ENCODE measurements around the gene SLC17A9.
"Not testable (repeated sequence)": the region's sequence is repeated elsewhere in the genome, so short reads cannot be mapped to it uniquely, and the experiment has no call there.

Gene SLC17A9

DNA sequence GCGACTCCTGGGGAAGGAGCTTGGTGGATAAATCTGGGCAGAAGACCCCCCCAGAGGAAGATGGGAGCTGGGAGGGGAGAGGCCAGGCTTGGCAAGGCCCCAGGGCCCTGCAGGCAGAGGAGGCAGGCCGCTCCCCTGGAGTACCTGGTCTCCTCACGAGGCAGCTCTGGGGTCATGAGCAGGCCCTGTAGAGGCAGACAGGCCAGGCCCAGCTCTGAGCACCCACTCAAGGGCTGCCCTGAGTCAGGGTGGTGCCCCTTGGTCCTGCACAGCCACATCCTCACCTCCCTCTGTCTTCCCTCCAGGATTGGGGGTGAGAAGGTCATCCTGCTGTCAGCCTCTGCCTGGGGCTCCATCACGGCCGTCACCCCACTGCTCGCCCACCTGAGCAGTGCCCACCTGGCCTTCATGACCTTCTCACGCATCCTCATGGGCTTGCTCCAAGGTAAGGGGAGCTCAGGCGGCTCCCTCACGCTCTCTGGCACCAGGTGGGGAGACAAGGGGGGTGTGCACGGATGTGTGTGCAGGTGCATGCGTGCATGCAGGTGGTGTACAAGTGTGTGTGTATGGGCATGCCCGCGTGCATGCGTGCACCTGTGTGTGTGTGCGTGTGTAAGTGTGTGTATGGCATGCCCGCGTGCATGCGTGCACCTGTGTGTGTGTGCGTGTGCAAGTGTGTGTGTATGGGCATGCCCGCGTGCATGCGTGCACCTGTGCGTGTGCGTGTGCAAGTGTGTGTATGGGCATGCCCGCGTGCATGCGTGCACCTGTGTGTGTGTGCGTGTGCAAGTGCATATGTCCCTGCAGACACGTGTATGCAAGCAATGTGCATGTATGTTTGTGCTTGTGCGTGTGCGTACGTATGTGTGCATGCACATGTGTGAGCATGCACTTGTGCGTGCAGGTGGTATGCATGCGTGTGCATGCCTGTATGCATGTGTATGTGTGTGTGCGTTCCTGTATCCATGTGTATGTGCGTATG, 4.9 kb downstream of the SLC17A9 start:
- DNase-seq: no peak

DNA sequence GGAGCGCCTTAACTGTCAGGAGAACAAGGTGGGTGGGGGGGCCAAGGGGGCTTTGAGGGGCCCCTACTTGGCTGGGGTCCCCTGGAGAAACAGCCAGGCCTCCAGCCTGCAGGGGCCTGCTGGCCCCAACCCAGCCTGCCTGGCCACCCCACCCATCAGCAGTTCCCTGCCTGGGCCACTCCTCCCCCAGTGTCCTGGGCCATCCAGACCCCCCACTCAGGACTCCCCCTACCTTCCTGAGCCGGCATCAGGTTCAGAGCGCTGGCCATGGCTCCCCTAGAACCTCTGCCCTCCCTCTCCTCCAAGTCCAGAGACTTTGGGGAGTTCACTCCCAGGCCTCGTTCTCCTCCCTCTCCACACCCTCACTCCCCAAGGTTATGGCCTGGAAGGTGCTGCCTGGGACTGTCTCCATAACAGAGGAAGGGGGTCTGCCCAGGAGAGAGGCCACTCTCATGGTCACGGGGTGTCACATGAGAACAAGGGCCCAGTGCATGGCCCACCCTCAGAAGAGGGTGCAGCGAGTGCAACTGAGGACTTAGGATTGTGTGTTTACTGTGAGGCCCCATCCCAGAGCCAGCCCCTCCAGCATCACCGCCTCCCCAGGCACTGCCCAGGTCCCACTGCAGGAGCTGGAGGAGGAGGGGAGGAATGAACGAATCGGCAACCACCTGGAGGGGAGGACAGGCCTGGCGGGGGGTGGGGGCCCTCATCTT, 6.0 kb downstream of the SLC17A9 start:
- DNase-seq: no peak

DNA sequence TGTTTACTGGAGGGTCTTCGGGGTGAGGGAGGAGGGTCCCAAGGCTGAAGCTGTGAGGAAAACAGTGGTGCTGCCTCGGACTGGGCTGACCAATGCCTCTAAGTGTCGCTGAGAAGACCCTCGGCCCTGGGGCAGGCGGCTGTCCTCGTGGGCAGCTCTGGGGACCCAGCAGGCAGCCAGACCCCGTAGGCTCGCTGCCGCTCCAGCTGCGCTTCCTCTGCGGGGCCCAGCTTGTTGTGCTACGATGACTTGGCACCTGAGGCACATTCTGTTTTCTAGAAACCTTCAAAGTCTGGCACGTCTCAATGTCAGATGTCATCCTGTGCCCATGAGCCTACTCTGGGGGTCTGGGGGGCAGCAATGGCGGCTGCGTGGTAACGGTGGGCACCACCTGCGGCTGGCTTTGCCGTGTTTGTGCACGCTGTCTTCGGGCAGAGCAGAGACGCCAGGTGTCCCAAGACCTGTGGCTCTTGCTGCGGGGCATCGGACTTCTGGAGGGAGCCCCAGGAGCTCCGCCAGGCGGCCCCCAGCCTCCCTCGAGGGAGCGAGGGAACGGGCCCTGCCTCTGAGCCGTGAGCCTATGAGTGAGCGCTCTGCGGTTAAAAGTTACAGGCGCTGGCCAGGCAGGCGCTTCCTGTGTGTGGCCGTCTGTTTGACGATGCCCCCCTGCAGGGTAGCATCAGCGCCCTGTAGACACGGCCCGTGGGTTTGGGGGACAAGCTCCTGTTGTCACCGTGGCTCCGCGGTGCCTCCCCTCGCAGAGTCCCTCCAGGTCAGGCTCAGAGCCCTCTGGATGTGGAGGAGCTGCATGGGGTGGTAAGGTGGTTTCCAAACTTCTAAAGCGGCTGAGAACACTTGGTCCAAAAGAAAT, 6.8 kb downstream of the SLC17A9 start:
- peak; percentile 36 to 57 for DNase-seq

DNA sequence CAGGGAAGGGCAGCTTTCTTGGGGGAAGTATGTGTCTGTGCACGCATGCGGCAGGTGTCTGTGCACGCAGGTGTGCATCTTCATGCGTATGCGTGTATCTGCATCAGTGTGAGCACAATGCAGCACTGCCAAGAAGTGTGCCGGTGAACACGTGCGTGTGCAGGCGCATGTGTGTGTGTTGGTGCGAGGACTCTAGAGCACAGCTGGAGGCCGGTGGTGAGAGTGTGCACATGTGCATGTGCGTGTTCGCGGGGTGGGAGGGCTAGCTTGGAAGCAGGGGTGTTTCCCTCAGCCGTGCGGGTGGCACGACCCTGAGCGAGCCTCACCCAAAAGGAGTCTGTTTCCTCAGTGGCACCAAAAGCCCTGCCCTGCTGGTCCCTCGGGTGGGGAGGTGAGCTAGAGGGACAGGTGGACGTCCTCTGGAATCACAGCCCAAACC, 7.5 kb downstream of the SLC17A9 start:
- DNase-seq: no peak

DNA sequence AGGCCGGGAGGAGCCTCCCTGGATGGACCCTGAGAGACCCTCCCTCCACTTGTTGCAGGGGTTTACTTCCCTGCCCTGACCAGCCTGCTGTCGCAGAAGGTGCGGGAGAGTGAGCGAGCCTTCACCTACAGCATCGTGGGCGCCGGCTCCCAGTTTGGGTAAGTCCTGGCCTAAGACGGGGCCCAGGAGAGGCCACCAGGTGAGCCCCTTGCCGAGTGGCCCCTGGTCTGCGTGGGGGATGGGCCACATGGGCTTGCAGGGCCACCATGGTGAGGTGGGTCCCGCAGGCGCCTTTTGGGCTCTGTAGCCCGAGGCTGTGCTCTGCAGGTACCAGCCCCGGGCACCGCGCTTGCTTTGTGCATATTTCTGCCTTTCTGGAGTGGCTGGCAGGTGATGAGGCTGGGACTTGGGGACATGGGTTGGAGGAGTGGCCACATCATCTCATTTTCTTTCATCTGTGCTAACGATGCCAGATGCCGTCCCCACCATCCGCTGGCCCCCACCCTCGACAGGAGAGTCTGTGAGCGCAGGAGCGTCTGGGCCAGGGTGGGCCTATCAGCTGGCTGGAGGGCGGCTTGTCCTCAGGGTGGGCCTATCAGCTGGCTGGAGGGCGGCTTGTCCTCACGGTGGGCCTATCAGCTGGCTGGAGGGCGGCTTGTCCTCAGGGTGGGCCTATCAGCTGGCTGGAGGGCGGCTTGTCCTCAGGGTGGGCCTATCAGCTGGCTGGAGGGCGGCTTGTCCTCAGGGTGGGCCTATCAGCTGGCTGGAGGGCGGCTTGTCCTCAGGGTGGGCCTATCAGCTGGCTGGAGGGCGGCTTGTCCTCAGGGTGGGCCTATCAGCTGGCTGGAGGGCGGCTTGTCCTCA, 8.2 kb downstream of the SLC17A9 start:
- DNase-seq: not testable (repeated sequence)

DNA sequence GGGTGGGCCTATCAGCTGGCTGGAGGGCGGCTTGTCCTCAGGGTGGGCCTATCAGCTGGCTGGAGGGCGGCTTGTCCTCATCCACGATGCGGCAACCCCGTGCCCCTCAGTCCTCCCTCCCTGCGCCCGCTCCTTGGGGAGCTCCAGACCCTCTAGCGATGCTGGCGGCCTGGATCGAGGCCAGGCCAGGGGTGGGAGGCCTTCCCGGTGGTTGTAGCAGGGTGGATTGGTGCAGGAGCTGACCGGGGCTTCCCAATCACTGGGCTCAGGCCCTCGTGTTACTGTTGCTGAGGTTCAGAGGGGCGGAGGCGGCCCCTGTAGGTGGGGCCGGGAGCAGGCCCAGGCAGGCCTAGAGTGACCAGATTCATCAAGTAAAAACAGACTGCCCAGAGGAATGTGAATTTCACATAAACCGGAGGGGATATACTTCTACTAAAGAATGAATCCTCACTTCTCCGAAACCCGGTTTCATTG, 8.8 kb downstream of the SLC17A9 start:
- DNase-seq: no peak

DNA sequence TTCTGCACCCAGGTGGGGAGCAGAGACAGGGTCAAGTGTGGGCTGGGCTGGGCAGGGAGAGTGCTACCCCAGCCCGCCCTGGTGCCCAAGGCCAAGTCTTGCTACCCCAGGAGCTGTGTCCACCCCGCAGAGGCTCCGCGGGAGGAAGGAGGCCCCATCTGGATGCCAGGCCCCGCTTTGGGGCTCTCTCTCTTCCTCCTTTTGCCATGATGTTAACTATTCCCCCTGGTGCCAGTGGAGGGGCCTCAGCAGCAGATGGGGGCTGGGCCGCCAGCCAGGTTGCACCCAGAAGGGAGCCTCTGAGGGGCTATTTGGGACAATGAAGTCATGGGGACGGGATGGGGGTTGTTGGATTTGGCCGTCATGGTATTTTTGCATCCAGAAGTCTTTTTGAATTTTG, 9.3 kb downstream of the SLC17A9 start:
- DNase-seq: no peak

DNA sequence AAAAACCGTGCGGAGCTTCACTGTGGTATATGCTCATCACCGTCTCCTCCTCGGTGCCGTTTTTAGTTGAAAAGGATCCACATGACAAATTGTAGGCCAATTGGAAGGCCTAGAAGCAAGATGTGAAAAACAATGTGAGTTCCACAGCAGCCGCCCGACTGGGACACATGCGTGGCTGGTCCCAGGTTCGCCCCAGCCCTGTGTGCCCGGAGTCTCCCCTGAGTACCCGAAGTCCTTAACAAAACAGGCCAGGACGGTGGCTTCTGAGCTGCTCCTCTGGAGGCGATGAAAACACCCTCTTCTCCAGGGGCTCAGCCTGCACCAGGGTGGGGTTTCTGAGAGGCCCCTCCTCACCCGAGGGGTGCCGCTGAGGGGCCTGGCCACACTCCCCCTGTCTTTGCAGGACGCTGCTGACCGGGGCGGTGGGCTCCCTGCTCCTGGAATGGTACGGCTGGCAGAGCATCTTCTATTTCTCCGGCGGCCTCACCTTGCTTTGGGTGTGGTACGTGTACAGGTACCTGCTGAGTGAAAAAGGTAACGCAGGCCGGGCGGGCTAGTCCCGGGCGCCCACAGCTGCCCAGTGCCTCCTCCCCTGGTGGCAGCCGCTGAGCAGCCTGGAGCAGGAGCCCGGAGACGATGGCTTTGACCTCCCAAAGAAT, 9.8 kb downstream of the SLC17A9 start:
- no peak for DNase-seq

DNA sequence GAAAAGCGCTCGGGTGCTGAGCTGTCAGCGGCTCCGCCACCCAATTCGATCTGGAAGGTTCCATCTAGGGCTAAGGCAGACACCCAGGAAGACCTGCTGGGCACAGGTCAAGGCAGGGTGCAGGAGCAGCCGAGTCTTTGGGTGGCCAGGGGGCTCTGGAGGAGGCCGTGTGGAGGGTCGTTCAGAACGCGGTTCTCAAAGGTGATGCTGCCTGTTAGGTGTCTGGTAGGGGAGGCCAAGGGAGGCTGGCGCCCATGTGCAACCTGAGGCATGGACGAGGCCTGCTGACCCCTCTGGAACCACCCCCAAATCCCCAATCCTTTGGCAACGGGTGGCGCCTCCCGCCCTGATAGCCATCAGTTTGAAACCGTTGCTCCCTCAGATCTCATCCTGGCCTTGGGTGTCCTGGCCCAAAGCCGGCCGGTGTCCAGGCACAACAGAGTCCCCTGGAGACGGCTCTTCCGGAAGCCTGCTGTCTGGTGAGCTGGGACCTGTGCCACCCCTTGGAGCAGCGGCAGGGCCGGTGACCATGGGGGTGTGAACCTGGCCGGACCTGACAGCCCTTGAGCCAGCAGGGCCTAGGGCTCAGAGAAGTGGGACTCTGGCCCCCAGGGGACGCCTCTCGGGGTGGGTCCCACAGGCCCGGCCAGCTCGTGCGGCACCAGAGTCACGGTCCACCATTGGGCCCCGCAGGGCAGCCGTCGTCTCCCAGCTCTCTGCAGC, 10.5 kb downstream of the SLC17A9 start:
- no peak for DNase-seq

DNA sequence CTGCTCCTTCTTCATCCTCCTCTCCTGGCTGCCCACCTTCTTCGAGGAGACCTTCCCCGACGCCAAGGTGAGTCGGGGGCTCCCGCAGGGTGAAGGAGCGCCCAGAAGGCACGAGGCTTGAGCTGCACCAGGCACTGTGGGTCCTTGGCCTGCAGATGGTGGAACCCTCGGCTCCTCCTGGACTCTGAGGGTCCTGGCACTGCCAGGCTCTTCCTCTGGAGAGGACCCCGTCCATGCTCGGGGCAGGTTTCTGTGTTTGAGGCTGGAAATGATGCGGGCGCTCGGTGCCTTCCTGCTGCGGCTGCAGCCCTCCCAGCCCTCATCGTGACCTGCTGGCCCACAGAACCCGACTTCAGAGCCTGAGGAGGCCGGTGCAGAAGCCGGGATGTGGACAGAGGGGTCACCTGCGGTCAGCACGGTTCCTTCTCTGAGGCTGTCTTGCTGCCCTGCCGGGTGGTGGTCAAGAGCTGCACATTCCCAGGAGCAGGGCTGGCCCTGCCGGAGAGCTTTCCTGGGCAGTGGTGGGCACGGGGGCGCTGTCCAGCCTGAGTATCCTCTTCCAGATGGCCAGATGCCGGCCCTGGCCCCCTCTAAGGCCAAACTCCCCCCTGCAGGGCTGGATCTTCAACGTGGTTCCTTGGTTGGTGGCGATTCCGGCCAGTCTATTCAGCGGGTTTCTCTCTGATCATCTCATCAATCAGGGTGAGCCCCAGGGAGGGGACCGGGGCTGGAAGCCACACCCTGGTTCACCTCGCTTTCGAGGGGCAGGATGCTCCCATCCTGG, 11.3 kb downstream of the SLC17A9 start:
- DNase-seq: no peak

DNA sequence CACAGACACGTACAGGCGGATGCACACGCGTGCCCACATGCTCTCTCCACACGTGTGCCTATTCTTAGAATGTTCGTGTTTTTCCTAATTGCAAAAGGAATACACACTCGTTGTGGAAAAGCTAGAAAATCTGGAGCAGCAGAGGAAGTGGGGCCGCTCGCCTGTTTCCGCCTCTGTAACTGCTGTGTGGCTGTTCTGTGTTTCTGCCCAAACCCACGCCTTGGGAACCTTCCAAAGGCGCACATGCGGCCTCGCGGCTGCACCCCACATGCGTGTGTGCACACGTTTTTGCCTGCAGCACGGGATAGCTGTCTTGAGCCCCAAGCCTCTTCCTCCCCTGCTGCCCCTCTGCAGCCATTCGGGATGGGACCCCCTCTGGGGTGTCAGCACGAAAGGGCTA, 12.2 kb downstream of the SLC17A9 start:
- DNase-seq: peak; percentile 53 to 60

DNA sequence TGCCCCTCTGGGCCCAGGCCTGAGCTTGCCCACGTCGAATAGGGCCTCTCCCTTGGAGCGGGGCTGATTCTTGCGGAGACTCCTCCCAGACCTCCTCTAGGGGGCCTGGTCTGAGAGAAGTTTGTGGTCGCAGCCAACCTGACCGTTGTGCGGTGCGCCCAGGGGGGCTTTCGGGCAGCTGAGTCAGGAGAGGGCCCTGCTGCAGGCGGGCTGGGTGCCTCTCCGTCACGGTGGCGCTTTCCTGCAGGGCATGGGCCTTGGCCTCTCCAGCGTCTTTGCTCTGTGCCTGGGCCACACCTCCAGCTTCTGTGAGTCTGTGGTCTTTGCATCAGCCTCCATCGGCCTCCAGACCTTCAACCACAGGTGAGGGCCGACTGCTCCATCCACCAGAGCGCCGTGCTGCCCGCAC, 12.9 kb downstream of the SLC17A9 start:
- no peak for DNase-seq

DNA sequence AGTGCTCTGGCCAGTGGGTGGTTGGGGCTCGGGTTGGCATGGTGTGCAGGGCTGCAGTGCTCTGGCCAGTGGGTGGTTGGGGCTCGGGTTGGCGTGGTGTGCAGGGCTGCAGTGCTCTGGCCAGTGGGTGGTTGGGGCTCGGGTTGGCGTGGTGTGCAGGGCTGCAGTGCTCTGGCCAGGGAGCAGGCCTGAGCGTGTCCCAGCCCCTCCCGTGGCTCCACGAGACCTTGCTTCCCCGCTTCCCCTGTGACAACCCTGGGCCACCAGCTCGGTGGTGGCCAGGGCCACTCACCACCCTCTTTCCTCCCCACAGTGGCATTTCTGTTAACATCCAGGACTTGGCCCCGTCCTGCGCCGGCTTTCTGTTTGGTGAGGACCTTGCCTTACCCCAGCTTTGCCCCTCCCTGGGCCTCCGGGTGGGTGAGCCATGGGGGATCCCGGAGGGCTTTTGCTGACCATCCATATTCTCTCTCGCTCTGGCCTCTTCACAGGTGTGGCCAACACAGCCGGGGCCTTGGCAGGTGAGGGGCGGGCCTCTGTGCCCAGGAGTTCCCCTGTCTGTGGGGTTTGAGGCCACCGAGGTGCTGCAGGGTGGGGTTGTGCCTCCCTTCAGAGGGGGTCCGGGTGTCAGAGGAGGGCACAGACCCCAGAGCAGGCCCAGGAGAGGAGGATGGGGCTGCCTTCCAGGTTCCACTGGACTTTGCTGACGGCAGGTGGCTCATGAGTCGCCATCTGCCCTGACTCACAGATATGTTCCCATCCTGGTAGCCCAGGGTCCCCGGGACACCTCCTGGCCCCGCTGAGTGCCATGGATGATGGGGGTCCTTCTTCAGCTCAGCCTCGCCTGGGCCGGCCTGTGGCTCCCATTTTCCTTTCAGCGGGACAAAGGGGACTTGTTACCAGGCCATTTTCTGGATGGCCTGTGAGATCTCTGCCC, 14.0 kb downstream of the SLC17A9 start:
- no peak for DNase-seq

DNA sequence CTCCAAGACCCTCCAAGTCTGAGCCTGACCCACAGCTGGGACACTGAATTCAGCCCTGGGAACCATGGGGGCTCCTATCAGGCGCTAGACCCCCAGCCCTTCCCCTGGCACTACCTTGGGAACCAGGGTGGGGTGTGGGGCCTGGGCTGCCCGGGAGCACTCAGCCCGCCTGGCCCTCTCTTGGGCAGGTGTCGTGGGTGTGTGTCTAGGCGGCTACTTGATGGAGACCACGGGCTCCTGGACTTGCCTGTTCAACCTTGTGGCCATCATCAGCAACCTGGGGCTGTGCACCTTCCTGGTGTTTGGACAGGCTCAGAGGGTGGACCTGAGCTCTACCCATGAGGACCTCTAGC, 14.6 kb downstream of the SLC17A9 start:
- no peak for DNase-seq

DNA sequence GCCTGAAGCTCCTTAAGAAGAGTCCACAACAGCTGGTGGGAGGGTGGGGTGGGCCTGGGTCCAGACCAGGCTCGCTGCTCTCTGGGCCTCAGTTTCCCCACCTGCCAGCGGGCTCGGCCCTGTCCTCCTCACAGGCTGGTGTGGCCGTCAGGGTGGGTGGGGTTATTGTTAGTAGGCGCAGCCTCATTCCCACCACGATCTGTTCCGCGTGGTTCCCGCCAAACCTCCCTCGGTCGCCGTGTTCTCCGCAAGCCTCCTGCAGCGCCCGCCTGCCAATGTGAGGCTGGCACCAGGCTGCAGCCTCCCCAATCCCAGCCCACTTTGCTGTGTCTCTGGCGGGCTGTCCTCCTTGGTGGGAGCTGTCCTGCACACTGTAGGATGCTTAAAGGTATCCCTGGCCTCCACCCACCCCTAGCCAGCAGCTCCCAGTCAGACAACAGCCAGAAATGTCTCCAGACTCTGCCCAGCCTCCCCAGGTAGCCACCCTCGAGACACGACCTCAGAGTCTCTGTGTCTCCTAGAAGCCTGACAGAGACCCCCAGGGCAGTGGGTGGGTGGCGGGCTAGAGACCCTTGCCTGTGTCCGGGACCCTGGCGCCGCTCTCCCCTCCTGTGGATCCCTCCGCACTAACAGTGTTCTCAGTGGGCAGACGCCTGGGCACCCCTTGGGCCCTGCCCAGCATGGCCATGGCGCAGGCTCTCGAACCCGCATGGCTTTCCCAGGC, 15.3 kb downstream of the SLC17A9 start:
- DNase-seq: no peak

DNA sequence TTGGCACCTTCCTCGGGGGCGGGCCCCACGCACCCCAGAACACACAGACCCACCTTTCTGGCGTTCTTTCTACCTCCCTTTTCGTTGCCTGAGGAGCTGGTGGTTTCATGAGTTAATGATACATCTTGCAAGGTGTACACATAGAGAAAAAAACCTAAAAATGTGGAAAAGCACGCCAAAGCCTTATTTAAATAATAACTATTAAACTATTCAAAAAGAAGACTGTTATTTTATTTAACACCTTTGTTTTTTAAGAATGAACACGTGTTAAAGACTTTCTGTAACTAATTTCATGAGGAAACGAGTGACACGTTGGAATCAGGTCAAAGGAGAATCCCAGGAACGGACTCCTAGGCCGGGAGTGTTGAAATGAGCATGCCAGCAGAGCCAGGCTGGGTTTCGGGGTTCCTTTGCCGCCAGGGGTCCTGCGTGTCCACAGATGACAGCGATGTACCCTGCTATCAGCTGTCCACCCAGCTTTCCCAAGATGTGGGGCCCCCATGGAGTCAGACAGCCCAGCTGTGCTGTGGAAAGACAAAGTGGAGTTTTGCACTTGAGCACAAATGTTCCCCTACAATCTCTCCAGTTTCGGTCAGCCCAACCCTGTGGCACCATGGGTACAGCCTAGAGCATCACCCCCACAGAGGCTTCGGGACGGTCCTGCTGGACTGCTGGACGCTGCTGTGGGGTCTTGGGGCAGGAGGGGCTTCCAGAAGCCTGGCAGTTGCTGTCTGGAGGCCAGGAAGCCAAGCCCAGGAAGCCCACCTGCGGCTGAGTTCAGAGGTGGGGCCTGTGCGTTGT, 16.1 kb downstream of the SLC17A9 start:
- DNase-seq: no peak

DNA sequence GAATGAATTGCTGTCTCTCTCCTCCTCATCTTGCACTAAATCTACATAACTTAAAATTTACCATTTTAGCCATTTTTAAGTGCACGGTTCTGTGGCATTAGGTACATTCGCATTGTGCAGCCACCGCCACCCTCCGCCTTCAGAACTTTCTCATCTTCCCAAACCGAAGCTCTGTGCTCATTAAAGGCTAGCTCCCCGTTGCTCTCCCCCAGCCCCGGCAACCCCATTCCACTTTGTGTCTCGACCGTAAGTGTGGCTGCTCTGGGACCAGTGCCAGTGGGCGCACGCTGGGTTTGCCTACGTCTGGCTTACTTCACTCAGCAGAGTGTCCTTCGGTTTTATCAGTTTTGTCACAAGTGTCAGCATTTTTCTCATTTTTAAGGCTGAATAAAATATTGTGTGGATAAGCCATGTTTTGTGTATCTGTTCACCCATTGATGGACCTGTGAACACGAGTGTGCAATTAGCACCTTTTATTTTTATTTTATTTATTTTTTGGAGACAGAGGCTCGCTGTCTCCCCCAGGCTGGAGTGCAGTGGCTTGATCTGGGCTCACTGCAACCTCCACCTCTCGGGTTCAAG, 16.8 kb downstream of the SLC17A9 start:
- DNase-seq: peak; percentile 13 to 20

Data from Kasumi-1 (cell line).